IMR-90 (cell line): ENCODE data around the gene ABCB6. TPM values are rescaled to one million over a fixed set of nuclear protein-coding genes. Genes with fewer than 3 reads are reported as not detected.

Experiments
- ATAC-seq: fragments of 200-7000 bp; cut with Tn5 transposase; 2 replicates; pipeline ENCODE4 v1.9.1; 2020; ENCODE audit warnings: low read depth, mild to moderate bottlenecking, moderate library complexity
- BruUV-seq: library from RNA; stranded (reverse); fragments of 400-500 nt; replicated peaks from 2 replicates; lab custom pipeline; 2021; lab: Mats Ljungman, UMichigan
- CTCF ChIA-PET: fragments of 300-600 bp; formaldehyde crosslinking; extraction: SDS; loops from one replicate; lab custom pipeline; 2021; ENCODE audit warnings: antibody characterized with exemption; lab: Yijun Ruan, JAX
- POLR2A ChIA-PET: fragments of 300-600 bp; sonication (Branson Sonifier 250); formaldehyde crosslinking; loops from one replicate; lab custom pipeline; 2022; ENCODE audit warnings: antibody characterized with exemption; ENCODE audit not compliant: unreplicated experiment; lab: Charles Lee
- DNase-seq: peaks from one replicate; pipeline ENCODE4 v3.0.0; 2013
- H2AFZ ChIP-seq: replicated peaks from 2 replicates; pipeline ENCODE3; 2013; ENCODE audit warnings: low read length, mild to moderate bottlenecking; ENCODE audit not compliant: poor library complexity
- H2AK5ac ChIP-seq: 2 replicates; pipeline ENCODE4 v1.6.1; 2013; ENCODE audit warnings: low read depth, low read length, inconsistent platforms
- H2AK9ac ChIP-seq: replicated peaks from 2 replicates; pipeline ENCODE3; 2013; ENCODE audit warnings: mild to moderate bottlenecking, low read depth, low read length, moderate library complexity; ENCODE audit not compliant: poor library complexity
- H2BK120ac ChIP-seq: 2 replicates; pipeline ENCODE4 v1.6.1; 2013; ENCODE audit warnings: low read depth, low read length, inconsistent platforms
- H2BK15ac ChIP-seq: 3 replicates; pipeline ENCODE4 v1.6.1; 2013; ENCODE audit warnings: low read depth, low read length, inconsistent platforms
- H2BK20ac ChIP-seq: 2 replicates; pipeline ENCODE4 v1.6.1; 2013; ENCODE audit warnings: low read depth, mild to moderate bottlenecking, inconsistent platforms, low read length, moderate library complexity
- H2BK5ac ChIP-seq: 2 replicates; pipeline ENCODE4 v1.6.1; 2013; ENCODE audit warnings: mild to moderate bottlenecking, low read depth, low read length, inconsistent platforms; ENCODE audit not compliant: poor library complexity, severe bottlenecking
- H3K14ac ChIP-seq: replicated peaks from 2 replicates; pipeline ENCODE4 v1.6.1; 2013; ENCODE audit warnings: low read depth, low read length, inconsistent platforms
- H3K18ac ChIP-seq: 2 replicates; pipeline ENCODE4 v1.6.1; 2013; ENCODE audit warnings: low read depth, low read length, control low read depth
- H3K23ac ChIP-seq: 2 replicates; pipeline ENCODE4 v1.6.1; 2013; ENCODE audit warnings: low read depth, low read length, inconsistent platforms
- H3K27ac ChIP-seq: 2 replicates; pipeline ENCODE4 v1.5.1; 2013; ENCODE audit warnings: mild to moderate bottlenecking, control low read depth, low read length; ENCODE audit not compliant: insufficient read depth
- H3K27me3 ChIP-seq: 2 replicates; pipeline ENCODE4 v1.6.1; 2013; ENCODE audit warnings: low read length; ENCODE audit not compliant: control insufficient read depth, insufficient read depth
- H3K36me3 ChIP-seq: 2 replicates; pipeline ENCODE4 v1.6.1; 2013; ENCODE audit warnings: low read length, mixed read lengths; ENCODE audit not compliant: control insufficient read depth, insufficient read depth
- H3K4ac ChIP-seq: 2 replicates; pipeline ENCODE4 v1.6.1; 2013; ENCODE audit warnings: low read depth, low read length, inconsistent platforms
- H3K4me1 ChIP-seq: 2 replicates; pipeline ENCODE4 v1.6.1; 2013; ENCODE audit warnings: low read length, mixed read lengths; ENCODE audit not compliant: control insufficient read depth, insufficient read depth
- H3K4me2 ChIP-seq: 2 replicates; pipeline ENCODE4 v1.6.1; 2013; ENCODE audit warnings: low read depth, mild to moderate bottlenecking, control low read depth, low read length, moderate library complexity
- H3K4me3 ChIP-seq: 2 replicates; pipeline ENCODE4 v1.5.1; 2013; ENCODE audit warnings: low read depth, mild to moderate bottlenecking, control low read depth, low read length, moderate library complexity; ENCODE audit not compliant: insufficient read depth
- H3K56ac ChIP-seq: 2 replicates; pipeline ENCODE4 v1.6.1; 2013; ENCODE audit warnings: low read length, inconsistent platforms; ENCODE audit not compliant: insufficient read depth; ENCODE audit errors: extremely low read depth
- H3K79me1 ChIP-seq, 2 experiments: 2 replicates each; pipeline ENCODE4 v1.6.1; 2013; ENCODE audit warnings: low read length in 2 of 2, inconsistent platforms in 1 of 2, low read depth in 1 of 2
- H3K9ac ChIP-seq: 2 replicates; pipeline ENCODE4 v1.6.1; 2013; ENCODE audit warnings: low read depth, low read length, control low read depth
- H3K9me1 ChIP-seq: 2 replicates; pipeline ENCODE4 v1.6.1; 2013; ENCODE audit warnings: low read length, inconsistent platforms; ENCODE audit not compliant: insufficient read depth
- H3K9me3 ChIP-seq: 2 replicates; pipeline ENCODE4 v1.6.1; 2013; ENCODE audit warnings: low read length; ENCODE audit not compliant: control insufficient read depth, insufficient read depth
- H4K20me1 ChIP-seq: 2 replicates; pipeline ENCODE4 v1.6.1; 2013; ENCODE audit warnings: low read length, inconsistent platforms; ENCODE audit not compliant: insufficient read depth
- H4K5ac ChIP-seq: 2 replicates; pipeline ENCODE4 v1.6.1; 2013; ENCODE audit warnings: mild to moderate bottlenecking, low read depth, low read length, control low read depth
- H4K8ac ChIP-seq, 2 experiments: 2 replicates each; pipeline ENCODE4 v1.6.1; 2013; ENCODE audit warnings: low read depth in 2 of 2, low read length in 2 of 2, control low read depth in 1 of 2, inconsistent platforms in 1 of 2
- H4K91ac ChIP-seq: 2 replicates; pipeline ENCODE4 v1.6.1; 2013; ENCODE audit warnings: low read depth, low read length, inconsistent platforms; ENCODE audit not compliant: insufficient read depth
- BHLHE40 ChIP-seq: fragments of 150-350 bp; IDR thresholded peaks from 2 replicates; pipeline ENCODE4 v1.6.1; 2016; ENCODE audit warnings: mild to moderate bottlenecking, low read depth, low read length
- CEBPB ChIP-seq: IDR thresholded peaks from 2 replicates; pipeline ENCODE4 v1.6.1; 2012; ENCODE audit warnings: low read depth, low read length, improper control_type of control experiment
- CHD1 ChIP-seq: IDR thresholded peaks from 2 replicates; pipeline ENCODE4 v1.6.1; 2012; ENCODE audit warnings: low read depth, low read length, improper control_type of control experiment
- ELK1 ChIP-seq: fragments of 150-350 bp; IDR thresholded peaks from 2 replicates; pipeline ENCODE4 v1.6.1; 2016; ENCODE audit warnings: low read depth, mild to moderate bottlenecking, low read length, moderate library complexity, borderline replicate concordance
- FOS ChIP-seq: fragments of 150-350 bp; IDR thresholded peaks from 2 replicates; pipeline ENCODE4 v1.6.1; 2016; ENCODE audit warnings: low read depth, low read length
- MAFK ChIP-seq: IDR thresholded peaks from 2 replicates; pipeline ENCODE4 v1.6.1; 2012; ENCODE audit warnings: low read depth, low read length, improper control_type of control experiment
- MAZ ChIP-seq: IDR thresholded peaks from 2 replicates; pipeline ENCODE4 v1.6.1; 2012; ENCODE audit warnings: low read depth, mild to moderate bottlenecking, low read length, improper control_type of control experiment, moderate library complexity, borderline replicate concordance
- MXI1 ChIP-seq: IDR thresholded peaks from 2 replicates; pipeline ENCODE4 v1.6.1; 2012; ENCODE audit warnings: low read depth, mild to moderate bottlenecking, low read length, moderate library complexity, borderline replicate concordance
- NFE2L2 ChIP-seq: fragments of 150-350 bp; IDR thresholded peaks from 2 replicates; pipeline ENCODE4 v1.6.1; 2016; ENCODE audit warnings: low read depth, mild to moderate bottlenecking, low read length
- POLR2A ChIP-seq: IDR thresholded peaks from 2 replicates; pipeline ENCODE4 v1.6.1; 2012; ENCODE audit warnings: mild to moderate bottlenecking, low read depth, low read length
- RAD21 ChIP-seq: IDR thresholded peaks from 2 replicates; pipeline ENCODE4 v1.6.1; 2012; ENCODE audit warnings: low read length, improper control_type of control experiment
- RCOR1 ChIP-seq: IDR thresholded peaks from 2 replicates; pipeline ENCODE4 v1.6.1; 2012; ENCODE audit warnings: mild to moderate bottlenecking, low read length, improper control_type of control experiment; ENCODE audit not compliant: insufficient replicate concordance
- RFX5 ChIP-seq: IDR thresholded peaks from 2 replicates; pipeline ENCODE4 v1.8.0; 2012; ENCODE audit warnings: low read depth, mild to moderate bottlenecking, low read length, moderate library complexity
- SMC3 ChIP-seq: fragments of 150-350 bp; IDR thresholded peaks from 2 replicates; pipeline ENCODE4 v1.6.1; 2016; ENCODE audit warnings: low read depth, mild to moderate bottlenecking, antibody characterized with exemption, low read length, moderate library complexity
- USF2 ChIP-seq: fragments of 150-350 bp; IDR thresholded peaks from 2 replicates; pipeline ENCODE4 v1.6.1; 2017; ENCODE audit warnings: mild to moderate bottlenecking, antibody characterized with exemption, low read length, low read depth
- WGBS, 2 experiments: methylation state at CpG; one replicate each; pipeline versions ENCODE4 v1.1.5 to v1.1.7; 2013; ENCODE audit warnings: missing lambda C conversion rate in 2 of 2; ENCODE audit not compliant: insufficient read length in 1 of 2; ENCODE audit errors: extremely low coverage in 2 of 2; 5-methylcytosine and 5-hydroxymethylcytosine counted together
- dilution Hi-C: fragments of 300-500 bp; cut with HindIII; formaldehyde crosslinking; loops from one replicate; pipeline ENCODE4 v1.14.3; 2018; ENCODE audit warnings: low sequenced_read_pairs; ENCODE audit not compliant: unreplicated experiment
- in situ Hi-C: fragments of 300-500 bp; cut with MboI; formaldehyde crosslinking; loops from 3 replicates; pipeline ENCODE4 v1.14.3; 2019; ENCODE audit warnings: low sequenced_read_pairs, inconsistent platforms, mixed read lengths
- intact Hi-C: fragments of 100-400 bp; cut with micrococcal nuclease; formaldehyde crosslinking; loops from 2 replicates; pipeline ENCODE4 v1.10.0; 2022
- polyA plus RNA-seq, 3 experiments: library from polyadenylated mRNA; depleted of rRNA; stranded (reverse); fragments of >200 nt; gene quantifications; 2 replicates each; pipeline ENCODE4 v1.2.3, GENCODE V29; 2012; ENCODE audit warnings: low replicate concordance in 1 of 3
- total RNA-seq: library from RNA; depleted of rRNA; stranded (reverse); fragments of >200 nt; gene quantifications from 2 replicates; pipeline ENCODE4 v1.2.3, GENCODE V29; 2012
- TF ChIP-seq, protein P1 (sequence below): conservative IDR thresholded peaks from 2 replicates; pipeline ENCODE4 v1.5.1; 2012; ENCODE audit warnings: mild to moderate bottlenecking, low read depth, low read length, improper control_type of control experiment

ABCB6 gene
- total and polyA plus RNA-seq, 2 of the 4 experiments (the other 2 are of a cell fraction): 12.5 to 24.7 TPM

- BruUV-seq: TSS peak; percentile 41
- Histone ChIP-seq H3K23ac (no peak overlapping the region), H3K79me1 (peaks cover 28 to 34% of the 10 kb centered on the region in 2 experiments), H3K4me1 (0 out of 2 replicates have a peak, but pooled peaks cover 3% of the 10 kb centered on the region), H3K27me3 (no peaks in the 10 kb centered on the region), H3K18ac (no peak overlapping the region), H3K4me2 (no peak overlapping the region), H2BK20ac (no peak overlapping the region), H2AK9ac (peak overlapping the region; percentile 34), H3K4me3 (no peak overlapping the region), H2AFZ (no peak overlapping the region), H3K9me3 (no peaks in the 10 kb centered on the region), H2BK5ac (no peak overlapping the region), H2BK120ac (no peak overlapping the region), H2AK5ac (no peak overlapping the region), H3K14ac (no peak overlapping the region), H2BK15ac (no peak overlapping the region), H3K36me3 (peaks cover 43% of the 10 kb centered on the region), H3K9ac (no peak overlapping the region), H4K91ac (no peak overlapping the region), H4K8ac (no peak overlapping the region), H3K27ac (no peak overlapping the region), H3K4ac (no peak overlapping the region), H4K20me1 (peaks cover 14% of the 10 kb centered on the region; the same call in 1 of the 2 replicates), H3K56ac (no peak overlapping the region), H3K9me1 (0 out of 2 replicates have a peak, but pooled peaks cover 2% of the 10 kb centered on the region), H4K5ac (no peak overlapping the region)
- POLR2A ChIA-PET: no interaction called here
- intact Hi-C loops: no loop called here
- in situ Hi-C loops: no loop called here
- ATAC-seq (no peak), DNase-seq (no peak)
- dilution Hi-C loops: no loop called here
- TF ChIP-seq RCOR1 (no peak), CHD1 (no peak), FOS (no peak), POLR2A (no peak), MXI1 (no peak), ELK1 (no peak), USF2 (no peak), RFX5 (no peak), BHLHE40 (no peak), MAFK (no peak), NFE2L2 (no peak), SMC3 (no peak), RAD21 (no peak), CEBPB (no peak), MAZ (no peak)
- TF ChIP-seq, protein P1, sequence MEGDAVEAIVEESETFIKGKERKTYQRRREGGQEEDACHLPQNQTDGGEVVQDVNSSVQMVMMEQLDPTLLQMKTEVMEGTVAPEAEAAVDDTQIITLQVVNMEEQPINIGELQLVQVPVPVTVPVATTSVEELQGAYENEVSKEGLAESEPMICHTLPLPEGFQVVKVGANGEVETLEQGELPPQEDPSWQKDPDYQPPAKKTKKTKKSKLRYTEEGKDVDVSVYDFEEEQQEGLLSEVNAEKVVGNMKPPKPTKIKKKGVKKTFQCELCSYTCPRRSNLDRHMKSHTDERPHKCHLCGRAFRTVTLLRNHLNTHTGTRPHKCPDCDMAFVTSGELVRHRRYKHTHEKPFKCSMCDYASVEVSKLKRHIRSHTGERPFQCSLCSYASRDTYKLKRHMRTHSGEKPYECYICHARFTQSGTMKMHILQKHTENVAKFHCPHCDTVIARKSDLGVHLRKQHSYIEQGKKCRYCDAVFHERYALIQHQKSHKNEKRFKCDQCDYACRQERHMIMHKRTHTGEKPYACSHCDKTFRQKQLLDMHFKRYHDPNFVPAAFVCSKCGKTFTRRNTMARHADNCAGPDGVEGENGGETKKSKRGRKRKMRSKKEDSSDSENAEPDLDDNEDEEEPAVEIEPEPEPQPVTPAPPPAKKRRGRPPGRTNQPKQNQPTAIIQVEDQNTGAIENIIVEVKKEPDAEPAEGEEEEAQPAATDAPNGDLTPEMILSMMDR: no peak
- WGBS, 2 experiments: 100% methylated on average over 1 of the region's 6 CpGs; no CpG with 5 or more reads in 1 of the 2 experiments
- CTCF ChIA-PET: no interaction called here
Observed at GRCh38 chr2:219183151-219183772, 35.5 kb downstream of the ABCB6 start.
